K562 (cell line): ENCODE data around the gene ENTR1. TPM values are rescaled to one million over a fixed set of nuclear protein-coding genes. Genes with fewer than 3 reads are reported as not detected.

Experiments used
- ATAC-seq: fragments of 200-7000 bp; cut with Tn5 transposase; 3 replicates; pipeline ENCODE4 v1.9.1; 2020; ENCODE audit warnings: moderate library complexity
- BruUV-seq: library from RNA; stranded (reverse); fragments of 400-500 nt; replicated peaks from 2 replicates; lab custom pipeline; 2021; lab: Mats Ljungman, UMichigan
- CTCF ChIA-PET: fragments of 300-600 bp; formaldehyde crosslinking; extraction: SDS; loops from one replicate; lab custom pipeline; 2021; ENCODE audit warnings: low intra/inter-chr PET ratio; lab: Yijun Ruan, JAX
- POLR2A ChIA-PET: fragments of 300-600, 350-650 bp; sonication (Branson Sonifier 250); formaldehyde crosslinking; extraction: SDS; loops from one replicate; lab custom pipeline; 2021; ENCODE audit warnings: antibody characterized with exemption, inconsistent platforms; lab: Yijun Ruan, JAX
- DNase-seq, 4 experiments: peaks; one replicate each; pipeline versions ENCODE4 v3.0.0 to v3.0.0-alpha.2; 2011 to 2018; ENCODE audit warnings: low spot score in 3 of 4, mixed read lengths in 3 of 4; ENCODE audit errors: extremely low read depth in 1 of 4
- FAIRE-seq: peaks from 2 replicates; lab custom pipeline; 2011; peaks lifted over from hg19 to GRCh38; lab: Jason Lieb, UNC
- H2AFZ ChIP-seq: 2 replicates; pipeline ENCODE4 v1.6.0; 2011; ENCODE audit warnings: low read depth, low read length, control low read depth, inconsistent platforms
- H3K27ac ChIP-seq: fragments of 200-600 bp; 3 replicates; pipeline ENCODE4 v1.8.0; 2011; ENCODE audit warnings: low read depth, mild to moderate bottlenecking, control low read depth, inconsistent platforms, low read length, moderate library complexity, mixed read lengths; ENCODE audit errors: extremely low read depth
- H3K27me3 ChIP-seq, 2 experiments: fragments of 300-600 bp in 1 of 2; 2 replicates in 1 of 2; 3 replicates in 1 of 2; pipeline versions ENCODE4 v1.6.0 to v1.8.0; 2011; ENCODE audit warnings: inconsistent platforms in 2 of 2, low read length in 2 of 2, mild to moderate bottlenecking in 1 of 2, mixed read lengths in 1 of 2, moderate library complexity in 1 of 2; ENCODE audit not compliant: control insufficient read depth in 2 of 2, insufficient read depth in 2 of 2
- H3K36me3 ChIP-seq: fragments of 300-600 bp; 3 replicates; pipeline ENCODE4 v1.8.0; 2011; ENCODE audit warnings: mild to moderate bottlenecking, low read length, inconsistent platforms; ENCODE audit not compliant: control insufficient read depth, insufficient read depth
- H3K4me1 ChIP-seq, 2 experiments: fragments of 200-600 bp in 1 of 2; replicated peaks in 1 of 2; 2 replicates in 1 of 2; 3 replicates in 1 of 2; pipeline versions ENCODE4 v1.5.1 to v1.8.0; 2011; ENCODE audit warnings: inconsistent platforms in 2 of 2, low read length in 2 of 2, mild to moderate bottlenecking in 1 of 2, mixed read lengths in 1 of 2, moderate library complexity in 1 of 2; ENCODE audit not compliant: control insufficient read depth in 2 of 2, insufficient read depth in 2 of 2
- H3K4me2 ChIP-seq: 2 replicates; pipeline ENCODE4 v1.6.1; 2011; ENCODE audit warnings: low read length, control low read depth, inconsistent platforms, mixed read lengths; ENCODE audit not compliant: insufficient read depth
- H3K4me3 ChIP-seq: fragments of 200-600 bp; sonication (generic), shearing (Covaris generic); 2 replicates; pipeline ENCODE4 v1.5.1; 2016; ENCODE audit warnings: control low read depth, inconsistent platforms
- H3K79me2 ChIP-seq: fragments of 200-600 bp; 3 replicates; pipeline ENCODE4 v1.8.0; 2011; ENCODE audit warnings: low read length, inconsistent platforms; ENCODE audit not compliant: control insufficient read depth, insufficient read depth
- H3K9ac ChIP-seq, 2 experiments: 2 replicates each; pipeline versions ENCODE4 v1.6.0 to v1.6.1; 2011; ENCODE audit warnings: low read depth in 2 of 2, low read length in 2 of 2, control low read depth in 1 of 2, inconsistent platforms in 1 of 2, mild to moderate bottlenecking in 1 of 2, mixed read lengths in 1 of 2; ENCODE audit not compliant: insufficient read depth in 1 of 2
- H3K9me1 ChIP-seq: one replicate; pipeline ENCODE4 v1.6.0; 2011; ENCODE audit warnings: inconsistent platforms, mild to moderate bottlenecking, low read length, moderate library complexity; ENCODE audit not compliant: control insufficient read depth, insufficient read depth
- H3K9me3 ChIP-seq: replicated peaks from 2 replicates; pipeline ENCODE4 v1.5.1; 2011; ENCODE audit warnings: low read depth, low read length, inconsistent platforms; ENCODE audit not compliant: control insufficient read depth, insufficient read depth
- H4K20me1 ChIP-seq: replicated peaks from 2 replicates; pipeline ENCODE4 v1.6.1; 2011; ENCODE audit warnings: low read length, inconsistent platforms, mixed read lengths; ENCODE audit not compliant: control insufficient read depth, insufficient read depth
- ASH1L ChIP-seq: fragments of 450-650 bp; IDR thresholded peaks from 2 replicates; pipeline ENCODE4 v1.6.1; 2018; ENCODE audit warnings: borderline replicate concordance, mild to moderate bottlenecking, low read depth; ENCODE audit not compliant: partially characterized antibody
- HNRNPL ChIP-seq: fragments of 200-400 bp; formaldehyde crosslinking; IDR thresholded peaks from 2 replicates; pipeline ENCODE4 v1.6.1; 2017; ENCODE audit warnings: low read depth, mild to moderate bottlenecking, low read length
- NEUROD1 ChIP-seq: fragments of 150-350 bp; IDR thresholded peaks from 2 replicates; pipeline ENCODE4 v1.6.1; 2014; ENCODE audit warnings: borderline replicate concordance, low read length, low read depth; ENCODE audit not compliant: partially characterized antibody
- PURB ChIP-seq: sonication (generic); formaldehyde crosslinking; IDR thresholded peaks from 2 replicates; pipeline ENCODE4 v1.9.0; 2021; ENCODE audit warnings: low read depth, mild to moderate bottlenecking, missing genetic modification reagents
- RBFOX2 ChIP-seq: fragments of 200-400 bp; formaldehyde crosslinking; IDR thresholded peaks from 2 replicates; pipeline ENCODE4 v1.6.1; 2017; ENCODE audit warnings: low read depth, mild to moderate bottlenecking, low read length, moderate library complexity
- WGBS: fragments of 100-300 bp; shearing (Covaris generic); methylation state at CpG from one replicate; pipeline ENCODE4 v1.1.6; 2016; ENCODE audit warnings: low coverage, mixed read lengths; ENCODE audit not compliant: insufficient coverage; ENCODE audit errors: missing lambda C conversion rate; 5-methylcytosine and 5-hydroxymethylcytosine counted together
- in situ Hi-C: fragments of 300-500 bp; cut with MboI; formaldehyde crosslinking; loops from 4 replicates; pipeline ENCODE4 v1.15.0; 2018; ENCODE audit warnings: inconsistent platforms, mixed read lengths
- intact Hi-C: fragments of 100-400 bp; cut with micrococcal nuclease; formaldehyde crosslinking; loops from 2 replicates; pipeline ENCODE4 v1.14.2; 2022
- polyA plus RNA-seq, 8 experiments: library from polyadenylated mRNA; depleted of rRNA in 4 of 8; stranded (reverse) in 5 of 8; unstranded in 3 of 8; fragments of >200 nt; fragmentation: Nextera tagmentation in 2 of 8; fragmentation: Illumina TruSeq in 1 of 8; extraction: Ambion mirVana in 2 of 8; extraction: Trizol in 1 of 8; gene quantifications; 2 replicates each; pipeline versions ENCODE4 v1.2.1 to v1.2.3, GENCODE V29; 2011 to 2014; ENCODE audit warnings: inconsistent platforms in 1 of 8, missing spikeins in 1 of 8
- total RNA-seq, 7 experiments: library from RNA; depleted of rRNA in 6 of 7; stranded (reverse); fragments of >200 nt in 6 of 7; fragmentation: Illumina TruSeq in 2 of 7; extraction: Trizol in 2 of 7; gene quantifications; 2 replicates each; pipeline versions ENCODE4 v1.2.1 to v1.2.3, GENCODE V29; 2011 to 2021; ENCODE audit warnings: low replicate concordance in 1 of 7
- TF ChIP-seq, protein P1 (sequence below): IDR thresholded peaks from 3 replicates; pipeline ENCODE4 v1.6.1; 2011; ENCODE audit warnings: borderline replicate concordance, mild to moderate bottlenecking, moderate library complexity; ENCODE audit not compliant: insufficient read length; ENCODE audit errors: extremely low read depth

The ENTR1 gene
- total and polyA plus RNA-seq, 9 of the 15 experiments (the other 6 are each of a cell fraction or from before 2014, with no cell fraction given) = 6.7 to 106 (median 72.6) TPM

DNA sequence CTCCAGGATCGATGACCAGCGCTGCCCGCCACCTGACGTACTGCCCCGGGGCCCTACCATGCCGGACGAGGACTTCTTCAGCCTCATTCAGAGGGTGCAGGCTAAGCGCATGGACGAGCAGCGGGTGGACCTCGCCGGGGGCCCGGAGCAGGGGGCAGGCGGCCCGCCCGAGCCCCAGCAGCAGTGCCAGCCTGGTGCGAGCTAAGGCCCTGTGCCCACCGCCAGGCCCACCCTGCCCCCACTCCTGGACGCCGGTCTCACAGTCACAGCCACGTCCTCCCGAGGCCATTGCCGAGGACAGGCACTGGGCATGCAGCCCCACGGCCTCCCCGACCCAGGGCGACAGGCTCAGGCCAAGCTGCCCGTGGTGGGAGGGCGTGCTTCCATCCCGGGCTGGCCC lies 52.4 kb downstream of the ENTR1 start:
- no peak for FAIRE-seq
- Histone ChIP-seq H3K4me1 (peaks cover 7 to 94% of the 10 kb centered on the region in 2 experiments; a peak in 4 of 5 replicates), H3K4me3 (no peak overlapping the region)
- in situ Hi-C loops = no loop called here
- CTCF ChIA-PET = no interaction called here
- TF ChIP-seq ASH1L (no peak), RBFOX2 (0 out of 2 replicates have a peak, but pooled peaks have one; percentile 0), HNRNPL (0 out of 2 replicates have a peak, but pooled peaks have one; percentile 29), PURB (no peak), NEUROD1 (no peak)
- TF ChIP-seq, protein P1, sequence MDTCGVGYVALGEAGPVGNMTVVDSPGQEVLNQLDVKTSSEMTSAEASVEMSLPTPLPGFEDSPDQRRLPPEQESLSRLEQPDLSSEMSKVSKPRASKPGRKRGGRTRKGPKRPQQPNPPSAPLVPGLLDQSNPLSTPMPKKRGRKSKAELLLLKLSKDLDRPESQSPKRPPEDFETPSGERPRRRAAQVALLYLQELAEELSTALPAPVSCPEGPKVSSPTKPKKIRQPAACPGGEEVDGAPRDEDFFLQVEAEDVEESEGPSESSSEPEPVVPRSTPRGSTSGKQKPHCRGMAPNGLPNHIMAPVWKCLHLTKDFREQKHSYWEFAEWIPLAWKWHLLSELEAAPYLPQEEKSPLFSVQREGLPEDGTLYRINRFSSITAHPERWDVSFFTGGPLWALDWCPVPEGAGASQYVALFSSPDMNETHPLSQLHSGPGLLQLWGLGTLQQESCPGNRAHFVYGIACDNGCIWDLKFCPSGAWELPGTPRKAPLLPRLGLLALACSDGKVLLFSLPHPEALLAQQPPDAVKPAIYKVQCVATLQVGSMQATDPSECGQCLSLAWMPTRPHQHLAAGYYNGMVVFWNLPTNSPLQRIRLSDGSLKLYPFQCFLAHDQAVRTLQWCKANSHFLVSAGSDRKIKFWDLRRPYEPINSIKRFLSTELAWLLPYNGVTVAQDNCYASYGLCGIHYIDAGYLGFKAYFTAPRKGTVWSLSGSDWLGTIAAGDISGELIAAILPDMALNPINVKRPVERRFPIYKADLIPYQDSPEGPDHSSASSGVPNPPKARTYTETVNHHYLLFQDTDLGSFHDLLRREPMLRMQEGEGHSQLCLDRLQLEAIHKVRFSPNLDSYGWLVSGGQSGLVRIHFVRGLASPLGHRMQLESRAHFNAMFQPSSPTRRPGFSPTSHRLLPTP = no peak
- TF ChIP-seq, all 486 proteins: peak for 2
- DNase-seq = no peak
- whole genome bisulfite sequencing = 90% methylated on average over 21 of the region's 29 CpGs
- Histone ChIP-seq H3K27me3 (no peaks in the 10 kb centered on the region), H4K20me1 (no peaks in the 10 kb centered on the region; the same call in 1 of the 2 replicates), H3K9me1 (no peaks in the 10 kb centered on the region), H3K4me2 (no peak overlapping the region), H3K27ac (no peak overlapping the region), H3K9me3 (no peaks in the 10 kb centered on the region), H3K79me2 (no peaks in the 10 kb centered on the region; the same call in 2 of the 3 replicates), H2AFZ (no peak overlapping the region), H3K9ac (no peak overlapping the region), H3K36me3 (0 out of 3 replicates have a peak, but pooled peaks cover 5% of the 10 kb centered on the region)
- no peak for ATAC-seq
- intact Hi-C loops = no loop called here
- POLR2A ChIA-PET = interaction anchor here (1.8 kb wide), 1 partner anchor 10 kb away, joined by 4 read pairs; no protein-coding TSS in a partner anchor
- BruUV-seq = no TSS peak
